ENCODE measurements around the gene APC. TPM values are rescaled to one million over a fixed set of nuclear protein-coding genes. Genes with fewer than 3 reads are reported as not detected.

APC gene
- total RNA-seq, 4 donors from 2014 or later = 106 to 166 (median 121) TPM

DNA sequence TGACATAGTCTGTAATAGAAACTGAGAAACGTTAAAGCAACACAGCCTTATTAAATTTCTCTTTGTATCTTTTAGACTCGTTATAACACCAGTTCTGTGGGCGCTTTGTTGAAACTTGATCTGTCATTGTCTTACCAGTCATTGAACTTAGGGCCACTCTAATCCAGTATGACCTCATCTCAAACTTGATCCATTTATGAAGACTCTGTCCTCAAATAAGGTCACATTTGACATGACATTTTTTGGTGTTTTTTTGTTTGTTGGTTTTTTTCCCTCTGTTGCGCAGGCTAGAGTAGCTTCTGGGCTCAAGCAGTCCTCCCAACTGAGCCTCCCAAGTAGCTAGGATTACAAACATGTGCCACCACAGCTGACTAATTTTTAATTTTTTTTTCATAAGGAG is 5.9 kb downstream of the APC start:
- intact Hi-C loops (cut with DNase I) = no loop called here
- DNase-seq (ENCODE audit: extremely low spot score) = no peak
- peaks cover 0 to 3% (median 0%) of the 10 kb centered on the region in 4 donors for H3K36me3 ChIP-seq
- no peak overlapping the region for H3K27ac ChIP-seq (replicated peaks in 1 of 4)
- WGBS = 90% methylated on average over 4 of the region's 4 CpGs
- H3K9me3 ChIP-seq = no peaks in the 10 kb centered on the region
- TF ChIP-seq, protein P1, sequence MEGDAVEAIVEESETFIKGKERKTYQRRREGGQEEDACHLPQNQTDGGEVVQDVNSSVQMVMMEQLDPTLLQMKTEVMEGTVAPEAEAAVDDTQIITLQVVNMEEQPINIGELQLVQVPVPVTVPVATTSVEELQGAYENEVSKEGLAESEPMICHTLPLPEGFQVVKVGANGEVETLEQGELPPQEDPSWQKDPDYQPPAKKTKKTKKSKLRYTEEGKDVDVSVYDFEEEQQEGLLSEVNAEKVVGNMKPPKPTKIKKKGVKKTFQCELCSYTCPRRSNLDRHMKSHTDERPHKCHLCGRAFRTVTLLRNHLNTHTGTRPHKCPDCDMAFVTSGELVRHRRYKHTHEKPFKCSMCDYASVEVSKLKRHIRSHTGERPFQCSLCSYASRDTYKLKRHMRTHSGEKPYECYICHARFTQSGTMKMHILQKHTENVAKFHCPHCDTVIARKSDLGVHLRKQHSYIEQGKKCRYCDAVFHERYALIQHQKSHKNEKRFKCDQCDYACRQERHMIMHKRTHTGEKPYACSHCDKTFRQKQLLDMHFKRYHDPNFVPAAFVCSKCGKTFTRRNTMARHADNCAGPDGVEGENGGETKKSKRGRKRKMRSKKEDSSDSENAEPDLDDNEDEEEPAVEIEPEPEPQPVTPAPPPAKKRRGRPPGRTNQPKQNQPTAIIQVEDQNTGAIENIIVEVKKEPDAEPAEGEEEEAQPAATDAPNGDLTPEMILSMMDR (IDR thresholded peaks at IDR 0.05) = no peak
- TF ChIP-seq POLR2AphosphoS5 (IDR thresholded peaks at IDR 0.05) (no peak), POLR2A (IDR thresholded peaks at IDR 0.05; ENCODE audit: low read depth) (no peak), EP300 (IDR thresholded peaks at IDR 0.05) (no peak)
- no peak overlapping the region for H3K4me3 ChIP-seq
- H3K27me3 ChIP-seq = no peaks in the 10 kb centered on the region
- peaks cover 8 to 30% (median 21%) of the 10 kb centered on the region in 4 donors for H3K4me1 ChIP-seq

DNA sequence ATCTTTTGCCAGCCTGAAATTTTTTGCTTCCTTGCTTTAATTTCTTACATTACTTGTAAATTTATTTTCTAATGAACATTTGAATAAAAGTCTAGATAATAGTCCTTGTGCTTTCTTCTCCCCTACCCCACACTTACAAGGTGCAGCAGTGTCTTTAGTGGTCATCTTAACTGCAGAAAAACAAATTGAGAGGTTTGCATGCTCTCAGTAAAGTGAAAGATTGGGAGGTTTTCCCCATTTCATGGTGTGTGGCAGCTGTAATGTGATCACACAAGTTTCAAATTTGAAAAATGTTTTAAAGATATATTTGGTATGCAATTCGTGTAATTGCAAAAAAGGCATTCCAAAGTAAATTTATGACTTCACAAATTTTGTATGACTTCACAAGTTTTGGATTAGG is 14.7 kb downstream of the APC start:
- Histone ChIP-seq H3K4me1 (peaks cover 0 to 25% (median 10%) of the 10 kb centered on the region in 4 donors), H3K4me3 (no peak overlapping the region), H3K27ac (replicated peaks in 1 of 4) (no peak overlapping the region), H3K27me3 (no peaks in the 10 kb centered on the region), H3K36me3 (no peaks in the 10 kb centered on the region), H3K9me3 (no peaks in the 10 kb centered on the region)
- no peak for TF ChIP-seq POLR2AphosphoS5 (IDR thresholded peaks at IDR 0.05)
- TF ChIP-seq EP300 (IDR thresholded peaks at IDR 0.05) = no peak
- TF ChIP-seq, protein P1 (IDR thresholded peaks at IDR 0.05) = no peak
- no peak for TF ChIP-seq POLR2A (IDR thresholded peaks at IDR 0.05; ENCODE audit: low read depth)
- intact Hi-C loops (cut with DNase I) = loop anchor here (5.0 kb wide), 1 partner anchor 40 kb away; no protein-coding TSS in a partner anchor
- 78% methylated on average over 1 of the region's 1 CpG for WGBS
- no peak for DNase-seq (ENCODE audit: extremely low spot score)

DNA sequence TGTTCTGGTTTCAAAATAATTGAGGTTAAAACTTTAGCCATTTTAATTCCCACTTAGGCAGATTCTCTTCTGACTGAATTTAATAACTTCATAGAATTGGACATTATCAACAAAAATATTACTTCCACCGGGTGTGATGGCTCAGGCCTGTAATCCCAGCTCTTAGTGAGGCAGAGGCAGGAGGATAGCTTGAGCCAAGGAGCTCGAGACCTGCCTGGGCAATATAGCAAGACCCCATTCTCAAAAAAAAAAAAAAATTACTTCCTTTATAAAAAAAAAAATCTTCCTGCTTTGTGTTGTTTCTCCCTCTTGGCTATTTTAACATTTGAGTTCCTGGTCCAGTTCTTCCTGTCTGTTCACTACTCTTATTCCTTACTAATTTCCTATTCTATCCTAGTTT is 18.0 kb downstream of the APC start:
- Histone ChIP-seq H3K4me3 (no peak overlapping the region), H3K4me1 (peaks cover 0 to 18% (median 10%) of the 10 kb centered on the region in 4 donors), H3K27me3 (no peaks in the 10 kb centered on the region), H3K36me3 (peaks cover 0 to 15% (median 6%) of the 10 kb centered on the region in 4 donors), H3K9me3 (no peaks in the 10 kb centered on the region), H3K27ac (replicated peaks in 1 of 4) (no peak overlapping the region)
- WGBS = 90% methylated on average over 2 of the region's 2 CpGs
- no peak for TF ChIP-seq EP300 (IDR thresholded peaks at IDR 0.05)
- TF ChIP-seq, protein P1 (IDR thresholded peaks at IDR 0.05) = no peak
- TF ChIP-seq POLR2A (IDR thresholded peaks at IDR 0.05; ENCODE audit: low read depth) = no peak
- TF ChIP-seq POLR2AphosphoS5 (IDR thresholded peaks at IDR 0.05) = no peak
- intact Hi-C loops (cut with DNase I) = loop anchor here (2.0 kb wide), 1 partner anchor 203 kb away; no protein-coding TSS in a partner anchor
- no peak for DNase-seq (ENCODE audit: extremely low spot score)

DNA sequence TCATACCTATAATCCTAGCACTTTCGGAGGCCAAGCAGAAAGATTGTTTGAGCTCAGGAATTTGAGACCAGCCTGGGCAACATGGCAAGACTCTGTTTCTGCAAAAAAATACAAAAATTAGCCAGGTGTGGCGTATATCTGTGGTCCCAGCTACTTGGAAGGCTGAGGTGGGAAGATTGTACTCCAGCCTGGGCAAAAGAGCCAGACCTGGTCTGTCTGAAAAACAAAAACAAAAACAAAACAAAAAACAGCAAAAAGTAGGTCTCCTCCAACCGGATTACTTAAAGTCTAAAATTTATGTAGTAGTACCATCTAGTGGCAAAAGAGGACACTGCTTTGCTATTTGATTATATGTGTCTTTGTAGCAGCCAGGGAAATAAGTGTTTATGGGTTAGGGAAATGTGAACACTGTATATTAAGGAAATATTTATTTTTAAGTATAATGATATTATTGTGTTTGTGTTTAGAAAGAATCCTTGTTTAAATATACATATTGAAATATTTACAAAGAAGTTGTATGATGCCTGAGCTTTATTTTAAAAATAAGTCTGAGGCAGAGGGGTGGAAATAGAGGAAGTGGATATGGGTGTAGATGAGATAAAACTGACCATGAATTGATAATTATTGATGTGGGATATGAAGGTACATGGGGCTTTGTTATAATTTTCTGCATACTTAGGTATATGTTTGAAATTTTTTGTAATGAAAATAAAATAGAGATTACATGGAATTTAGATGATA is 20.0 kb downstream of the APC start:
- no peaks in the 10 kb centered on the region for H3K27me3 ChIP-seq
- no peak overlapping the region for H3K4me3 ChIP-seq
- DNase-seq (ENCODE audit: extremely low spot score) = no peak
- TF ChIP-seq POLR2A (IDR thresholded peaks at IDR 0.05; ENCODE audit: low read depth) (no peak), EP300 (IDR thresholded peaks at IDR 0.05) (no peak), POLR2AphosphoS5 (IDR thresholded peaks at IDR 0.05) (no peak)
- TF ChIP-seq, protein P1 (IDR thresholded peaks at IDR 0.05) = peak; percentile 81 to 87 (median 86)
- WGBS = 49% methylated on average over 3 of the region's 3 CpGs
- no peaks in the 10 kb centered on the region for H3K9me3 ChIP-seq
- peaks cover 0 to 18% (median 6%) of the 10 kb centered on the region in 4 donors for H3K36me3 ChIP-seq
- peaks cover 0 to 30% (median 23%) of the 10 kb centered on the region in 4 donors for H3K4me1 ChIP-seq
- intact Hi-C loops (cut with DNase I) = loop anchor here (2.0 kb wide), 1 partner anchor 205 kb away; no protein-coding TSS in a partner anchor
- peak overlapping the region in 1 of 4 donors; percentile 15 for H3K27ac ChIP-seq (replicated peaks in 1 of 4)

Data from esophagus muscularis mucosa (tissue), 4 donors.